ENCODE results near the gene NUP214. TPM values are rescaled to one million over a fixed set of nuclear protein-coding genes. Genes with fewer than 3 reads are reported as not detected.
A peak's percentile ranks its signal among the peaks of the same experiment; 100 is the strongest.

The NUP214 gene
- polyA plus RNA-seq = 10 to 100 TPM; 22.3 to 31.3 TPM

DNA sequence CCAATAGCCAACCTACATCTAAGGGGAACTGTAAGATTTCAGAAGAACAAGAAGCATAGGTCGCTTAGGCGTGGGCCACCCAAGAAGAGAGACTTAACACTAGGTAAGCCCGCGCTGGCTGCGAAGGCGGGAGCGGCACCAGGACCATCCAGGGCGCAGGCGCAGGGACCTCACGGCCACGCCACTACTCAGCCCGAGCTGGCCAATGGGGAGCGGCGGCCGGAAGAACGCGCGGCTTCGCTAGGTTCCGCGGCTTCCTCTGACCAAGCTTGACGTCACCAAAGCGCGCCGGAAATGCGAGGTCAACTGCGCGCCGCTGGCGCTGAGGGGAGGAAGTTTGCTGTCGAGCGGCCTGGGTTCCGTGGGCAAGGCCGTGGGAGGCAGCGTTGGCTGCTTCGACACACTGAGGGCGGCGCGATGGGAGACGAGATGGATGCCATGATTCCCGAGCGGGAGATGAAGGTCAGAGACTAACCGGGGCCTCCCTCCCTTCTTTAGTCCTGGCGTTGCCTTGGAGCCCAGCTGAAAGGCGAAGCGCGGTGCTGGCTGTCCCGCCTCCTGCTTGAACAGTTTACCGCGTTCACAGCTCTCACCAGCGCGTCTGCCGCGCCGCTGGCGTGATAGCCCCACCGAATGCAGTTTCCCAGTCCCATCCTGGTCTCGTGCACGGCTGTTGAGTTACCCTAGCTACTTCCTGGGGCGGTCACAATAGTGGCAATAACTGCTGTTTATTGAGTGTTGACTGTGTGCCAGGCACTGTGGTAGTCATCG is at the start of gene NUP214:
Gene NUP214, plus strand, starts transcription at position 299 of the 771 bp plus-strand sequence. Its CDS starts 119 bp downstream, at position 418.
- peaks cover 3 to 9% of the 10 kb centered on the region in 2 donors for H3K36me3 ChIP-seq (ENCODE audit: control insufficient read depth in 2 of 2, insufficient read depth in 2 of 2, low read length in 1 of 2)
- no peaks in the 10 kb centered on the region for H3K27me3 ChIP-seq (ENCODE audit: control insufficient read depth in 1 of 2, insufficient read depth in 2 of 2, low read length in 2 of 2)
- H3K4me1 ChIP-seq (ENCODE audit: control insufficient read depth in 2 of 2, insufficient read depth in 2 of 2, low read length in 1 of 2) = peaks cover 0 to 2% of the 10 kb centered on the region in 2 donors
- WGBS, 2 donors = 0 to 1% methylated on average over 60 to 61 of the region's 61 CpGs
- peak within 1 kb of the TSS; percentile 91 to 93 for H3K4me3 ChIP-seq (ENCODE audit: low read depth in 1 of 2, low read length in 2 of 2)
- H3K27ac ChIP-seq (ENCODE audit: low read depth in 2 of 2, low read length in 1 of 2) = peak within 1 kb of the TSS; percentile 89 to 90
- no peaks in the 10 kb centered on the region for H3K9me3 ChIP-seq (ENCODE audit: control insufficient read depth in 2 of 2, insufficient read depth in 1 of 2, low read depth in 1 of 2, low read length in 1 of 2)

DNA sequence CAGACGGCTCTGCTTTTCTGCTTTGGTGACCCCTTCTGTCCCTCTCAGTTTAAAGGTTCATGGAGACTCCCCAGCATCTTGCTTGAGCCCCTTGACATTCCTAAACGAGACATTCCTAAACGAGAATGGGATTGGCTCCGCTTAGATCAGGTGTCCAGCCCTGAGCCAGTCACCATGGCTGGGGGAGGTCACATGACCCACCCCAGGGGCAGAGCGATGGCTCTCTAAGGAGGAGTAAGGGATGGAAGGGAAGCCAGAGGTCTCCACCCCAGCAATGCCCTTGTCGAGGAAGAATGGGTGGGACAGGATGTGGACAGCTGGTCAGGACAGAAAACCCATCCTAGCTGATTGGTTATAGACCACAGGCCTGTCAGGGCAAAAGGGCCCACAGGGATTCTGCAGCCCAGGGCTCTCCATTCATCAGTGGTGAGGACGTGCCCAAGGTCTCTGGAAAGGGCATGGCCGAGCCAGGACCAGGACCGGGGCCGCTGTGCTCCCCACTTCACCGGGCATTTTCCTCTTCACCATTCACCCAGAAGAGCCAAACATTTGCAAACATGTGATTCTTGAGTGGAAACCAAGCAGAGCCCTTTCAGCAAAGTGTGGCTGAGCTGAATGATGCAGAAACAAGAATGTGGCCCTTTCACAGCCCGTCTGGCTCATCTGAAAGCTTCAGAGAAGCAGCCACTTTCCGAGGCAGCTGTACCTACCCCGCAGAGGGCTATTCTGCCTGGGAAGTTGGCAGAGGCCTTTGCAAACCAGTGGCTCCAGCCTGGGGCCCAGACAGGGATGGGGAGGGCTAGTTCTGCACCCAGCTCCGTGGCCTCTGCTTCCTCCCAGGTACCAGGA is 48.8 kb upstream of the NUP214 start:
- H3K4me1 ChIP-seq (ENCODE audit: control insufficient read depth in 2 of 2, insufficient read depth in 2 of 2, low read length in 1 of 2) = no peaks in the 10 kb centered on the region
- no peaks in the 10 kb centered on the region for H3K36me3 ChIP-seq (ENCODE audit: control insufficient read depth in 2 of 2, insufficient read depth in 2 of 2, low read length in 1 of 2)
- WGBS, 2 donors = 78 to 81% methylated on average over 15 of the region's 15 CpGs
- H3K27ac ChIP-seq (ENCODE audit: low read depth in 2 of 2, low read length in 1 of 2) = no peak overlapping the region
- H3K9me3 ChIP-seq (ENCODE audit: control insufficient read depth in 2 of 2, insufficient read depth in 1 of 2, low read depth in 1 of 2, low read length in 1 of 2) = no peaks in the 10 kb centered on the region
- no peaks in the 10 kb centered on the region for H3K27me3 ChIP-seq (ENCODE audit: control insufficient read depth in 1 of 2, insufficient read depth in 2 of 2, low read length in 2 of 2)
- H3K4me3 ChIP-seq (ENCODE audit: low read depth in 1 of 2, low read length in 2 of 2) = no peak overlapping the region

DNA sequence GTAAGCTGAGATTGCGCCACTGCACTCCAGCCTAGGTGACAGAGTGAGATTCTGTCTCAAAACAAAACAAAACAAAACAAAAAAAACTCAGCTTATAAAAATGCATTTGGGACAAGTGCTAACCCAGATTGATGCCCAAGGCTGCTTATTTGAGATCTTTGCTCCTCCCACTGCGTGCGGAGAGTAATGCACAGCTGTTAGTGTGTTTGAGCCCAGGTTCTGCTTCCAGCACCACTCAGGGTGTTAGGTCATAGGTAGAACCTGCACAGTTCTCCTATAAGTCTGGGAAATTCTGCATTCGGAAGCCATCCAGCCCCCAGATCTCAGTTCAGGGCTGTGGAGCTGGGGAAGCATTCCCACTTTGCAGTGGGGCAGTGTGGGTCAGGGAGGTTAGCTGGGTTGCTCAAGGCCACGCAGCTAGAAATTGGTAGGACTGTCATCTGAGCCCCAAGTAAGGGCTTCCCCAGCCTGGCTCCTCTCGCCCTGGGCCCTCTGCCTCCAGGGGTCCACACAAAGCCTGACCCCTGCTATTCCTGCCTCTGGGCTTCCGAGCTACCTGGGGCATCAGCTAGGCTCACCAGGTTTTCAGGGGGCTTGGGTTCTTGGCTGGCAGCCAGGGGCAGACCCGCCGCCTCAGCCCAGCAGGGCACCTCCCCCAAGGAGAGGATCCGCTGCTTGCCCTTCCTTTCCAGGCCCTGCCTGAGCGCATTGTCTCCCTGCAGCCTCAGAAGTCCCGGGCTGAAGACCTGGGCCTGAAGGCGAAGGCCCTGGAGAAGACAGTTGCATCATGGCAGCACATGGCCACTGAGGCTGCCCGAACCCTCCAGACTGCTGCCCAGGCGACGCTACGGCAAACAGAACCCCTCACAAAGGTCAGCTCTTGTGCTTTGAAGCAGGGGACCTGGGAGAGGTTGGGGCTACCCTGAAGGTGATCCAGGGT is 46.7 kb upstream of the NUP214 start:
- WGBS, 2 donors = 82 to 86% methylated on average over 17 of the region's 17 CpGs
- Histone ChIP-seq H3K4me1 (ENCODE audit: control insufficient read depth in 2 of 2, insufficient read depth in 2 of 2, low read length in 1 of 2) (peaks cover 0 to 5% of the 10 kb centered on the region in 2 donors), H3K4me3 (ENCODE audit: low read depth in 1 of 2, low read length in 2 of 2) (no peak overlapping the region), H3K36me3 (ENCODE audit: control insufficient read depth in 2 of 2, insufficient read depth in 2 of 2, low read length in 1 of 2) (no peaks in the 10 kb centered on the region), H3K9me3 (ENCODE audit: control insufficient read depth in 2 of 2, insufficient read depth in 1 of 2, low read depth in 1 of 2, low read length in 1 of 2) (no peaks in the 10 kb centered on the region), H3K27me3 (ENCODE audit: control insufficient read depth in 1 of 2, insufficient read depth in 2 of 2, low read length in 2 of 2) (no peaks in the 10 kb centered on the region), H3K27ac (ENCODE audit: low read depth in 2 of 2, low read length in 1 of 2) (no peak overlapping the region)

DNA sequence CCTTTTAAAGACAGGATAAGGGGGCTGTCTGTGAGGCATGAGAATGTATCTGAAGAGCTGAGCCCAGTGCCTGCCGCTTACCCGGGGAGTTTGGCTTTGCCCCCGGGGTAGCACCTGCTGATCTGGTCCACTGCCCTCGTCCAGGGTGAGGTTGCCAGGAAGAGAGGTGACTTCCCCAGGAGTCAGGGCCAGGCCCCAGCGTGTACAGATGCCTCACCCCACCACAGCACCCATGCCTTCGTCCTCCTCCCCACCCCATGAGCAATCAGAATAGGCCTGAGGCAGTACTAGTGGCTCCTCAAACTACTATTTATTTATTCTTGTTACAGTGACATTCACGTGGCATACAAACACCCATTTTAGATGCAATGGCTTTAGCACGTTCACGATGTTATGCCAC is 44.8 kb upstream of the NUP214 start:
- no peaks in the 10 kb centered on the region for H3K9me3 ChIP-seq (ENCODE audit: control insufficient read depth in 2 of 2, insufficient read depth in 1 of 2, low read depth in 1 of 2, low read length in 1 of 2)
- H3K36me3 ChIP-seq (ENCODE audit: control insufficient read depth in 2 of 2, insufficient read depth in 2 of 2, low read length in 1 of 2) = no peaks in the 10 kb centered on the region
- H3K27me3 ChIP-seq (ENCODE audit: control insufficient read depth in 1 of 2, insufficient read depth in 2 of 2, low read length in 2 of 2) = no peaks in the 10 kb centered on the region
- H3K27ac ChIP-seq (ENCODE audit: low read depth in 2 of 2, low read length in 1 of 2) = peak overlapping the region; percentile 56 to 66
- H3K4me3 ChIP-seq (ENCODE audit: low read depth in 1 of 2, low read length in 2 of 2) = no peak overlapping the region
- WGBS, 2 donors = 46 to 57% methylated on average over 9 of the region's 9 CpGs
- peaks cover 0 to 5% of the 10 kb centered on the region in 2 donors for H3K4me1 ChIP-seq (ENCODE audit: control insufficient read depth in 2 of 2, insufficient read depth in 2 of 2, low read length in 1 of 2)

DNA sequence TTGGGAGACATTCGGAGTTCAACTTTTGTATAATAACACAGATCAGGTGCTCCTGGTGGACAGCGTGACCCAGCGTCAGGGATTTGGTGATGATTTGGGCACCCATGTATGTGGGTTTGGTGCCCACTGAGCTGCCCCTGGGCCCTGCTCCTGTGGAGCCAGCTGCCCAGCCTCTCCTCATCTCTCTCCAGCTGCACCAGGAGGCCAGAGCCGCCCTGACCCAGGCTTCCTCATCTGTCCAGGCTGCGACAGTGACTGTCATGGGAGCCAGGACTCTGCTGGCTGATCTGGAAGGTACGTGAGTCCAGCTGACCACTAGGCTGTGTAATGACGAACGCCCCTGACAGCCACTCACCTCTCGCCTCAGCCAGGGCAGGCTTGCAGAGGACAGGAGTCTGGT is 43.5 kb upstream of the NUP214 start:
- H3K27me3 ChIP-seq (ENCODE audit: control insufficient read depth in 1 of 2, insufficient read depth in 2 of 2, low read length in 2 of 2) = no peaks in the 10 kb centered on the region
- H3K9me3 ChIP-seq (ENCODE audit: control insufficient read depth in 2 of 2, insufficient read depth in 1 of 2, low read depth in 1 of 2, low read length in 1 of 2) = no peaks in the 10 kb centered on the region
- peaks cover 0 to 5% of the 10 kb centered on the region in 2 donors for H3K4me1 ChIP-seq (ENCODE audit: control insufficient read depth in 2 of 2, insufficient read depth in 2 of 2, low read length in 1 of 2)
- no peaks in the 10 kb centered on the region for H3K36me3 ChIP-seq (ENCODE audit: control insufficient read depth in 2 of 2, insufficient read depth in 2 of 2, low read length in 1 of 2)
- WGBS, 2 donors = 88 to 90% methylated on average over 9 of the region's 9 CpGs
- H3K27ac ChIP-seq (ENCODE audit: low read depth in 2 of 2, low read length in 1 of 2) = no peak overlapping the region
- H3K4me3 ChIP-seq (ENCODE audit: low read depth in 1 of 2, low read length in 2 of 2) = no peak overlapping the region

DNA sequence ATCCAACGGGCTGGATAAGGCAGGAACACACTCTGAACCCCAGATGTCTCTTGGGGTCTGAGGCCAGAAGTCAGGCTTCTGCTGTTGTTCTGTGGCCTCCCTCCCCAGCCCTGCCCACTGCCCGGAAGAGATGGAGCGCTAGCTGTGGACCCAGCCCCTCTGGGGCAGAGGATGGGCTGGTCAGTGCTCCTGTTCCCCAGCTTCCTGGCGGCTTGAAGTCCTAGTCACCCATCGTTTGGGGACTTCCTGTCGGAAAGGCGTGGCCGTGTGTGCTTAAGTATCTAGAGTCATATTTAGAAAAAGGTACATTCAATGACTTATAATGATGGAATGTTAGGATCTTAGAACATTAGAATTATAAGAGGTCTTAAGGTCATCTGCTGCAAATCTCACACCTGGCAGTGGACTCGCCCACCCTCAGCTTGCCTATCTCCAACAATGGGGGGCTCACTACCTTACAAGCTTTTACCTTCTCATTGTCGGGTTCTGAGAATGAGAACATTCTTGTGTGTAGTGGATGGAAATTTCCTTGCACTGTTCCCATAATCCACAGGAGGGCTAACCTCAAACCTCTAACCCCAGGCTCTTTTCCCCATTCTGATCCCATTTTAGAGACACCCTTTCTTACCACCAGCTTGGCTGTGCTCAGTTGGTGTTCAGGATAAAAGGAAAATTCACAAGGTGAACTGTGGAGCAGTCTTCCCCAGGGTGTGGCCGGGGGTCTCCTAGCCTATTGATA is 42.4 kb upstream of the NUP214 start:
- Histone ChIP-seq H3K27ac (ENCODE audit: low read depth in 2 of 2, low read length in 1 of 2) (peak overlapping the region in 1 of 2 donors; percentile 8), H3K27me3 (ENCODE audit: control insufficient read depth in 1 of 2, insufficient read depth in 2 of 2, low read length in 2 of 2) (no peaks in the 10 kb centered on the region), H3K4me1 (ENCODE audit: control insufficient read depth in 2 of 2, insufficient read depth in 2 of 2, low read length in 1 of 2) (peaks cover 0 to 5% of the 10 kb centered on the region in 2 donors), H3K36me3 (ENCODE audit: control insufficient read depth in 2 of 2, insufficient read depth in 2 of 2, low read length in 1 of 2) (no peaks in the 10 kb centered on the region), H3K9me3 (ENCODE audit: control insufficient read depth in 2 of 2, insufficient read depth in 1 of 2, low read depth in 1 of 2, low read length in 1 of 2) (no peaks in the 10 kb centered on the region), H3K4me3 (ENCODE audit: low read depth in 1 of 2, low read length in 2 of 2) (no peak overlapping the region)
- 61 to 65% methylated on average over 11 of the region's 11 CpGs for WGBS, 2 donors

DNA sequence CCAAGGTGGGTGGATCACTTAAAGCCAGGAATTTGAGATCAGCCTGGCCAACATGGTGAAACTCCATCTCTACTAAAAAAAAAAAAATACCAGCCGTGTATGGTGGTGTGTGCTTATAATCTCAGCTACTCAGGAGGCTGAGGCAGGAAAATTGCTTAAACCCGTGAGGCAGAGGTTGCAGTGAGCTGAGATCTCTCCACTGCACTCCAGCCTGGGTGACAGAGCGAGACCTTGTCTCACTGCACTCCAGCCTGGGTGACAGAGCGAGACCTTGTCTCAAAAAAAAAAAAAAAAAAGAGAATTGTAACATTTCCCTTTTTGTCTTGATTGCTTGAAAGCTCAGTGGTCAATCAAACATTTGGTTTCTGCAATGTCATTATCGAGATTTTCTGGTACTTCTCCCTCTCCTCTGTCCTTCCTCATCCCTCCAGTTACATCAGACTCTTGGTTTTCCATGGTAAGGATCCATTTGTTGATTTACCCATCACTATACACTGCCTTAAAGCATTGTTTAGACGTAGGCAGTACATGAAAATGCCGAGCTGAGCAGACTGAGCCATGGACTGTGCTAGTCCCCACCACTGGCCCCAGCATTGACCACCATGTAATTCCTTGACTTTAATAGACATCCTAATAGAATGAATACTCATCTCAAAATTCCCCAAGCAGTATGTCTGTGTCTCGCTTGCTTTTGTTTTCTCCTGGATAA is 40.6 kb upstream of the NUP214 start:
- Histone ChIP-seq H3K9me3 (ENCODE audit: control insufficient read depth in 2 of 2, insufficient read depth in 1 of 2, low read depth in 1 of 2, low read length in 1 of 2) (no peaks in the 10 kb centered on the region), H3K4me1 (ENCODE audit: control insufficient read depth in 2 of 2, insufficient read depth in 2 of 2, low read length in 1 of 2) (peaks cover 0 to 5% of the 10 kb centered on the region in 2 donors), H3K27ac (ENCODE audit: low read depth in 2 of 2, low read length in 1 of 2) (no peak overlapping the region), H3K36me3 (ENCODE audit: control insufficient read depth in 2 of 2, insufficient read depth in 2 of 2, low read length in 1 of 2) (no peaks in the 10 kb centered on the region), H3K4me3 (ENCODE audit: low read depth in 1 of 2, low read length in 2 of 2) (no peak overlapping the region), H3K27me3 (ENCODE audit: control insufficient read depth in 1 of 2, insufficient read depth in 2 of 2, low read length in 2 of 2) (no peaks in the 10 kb centered on the region)
- 76 to 78% methylated on average over 8 of the region's 8 CpGs for WGBS, 2 donors

DNA sequence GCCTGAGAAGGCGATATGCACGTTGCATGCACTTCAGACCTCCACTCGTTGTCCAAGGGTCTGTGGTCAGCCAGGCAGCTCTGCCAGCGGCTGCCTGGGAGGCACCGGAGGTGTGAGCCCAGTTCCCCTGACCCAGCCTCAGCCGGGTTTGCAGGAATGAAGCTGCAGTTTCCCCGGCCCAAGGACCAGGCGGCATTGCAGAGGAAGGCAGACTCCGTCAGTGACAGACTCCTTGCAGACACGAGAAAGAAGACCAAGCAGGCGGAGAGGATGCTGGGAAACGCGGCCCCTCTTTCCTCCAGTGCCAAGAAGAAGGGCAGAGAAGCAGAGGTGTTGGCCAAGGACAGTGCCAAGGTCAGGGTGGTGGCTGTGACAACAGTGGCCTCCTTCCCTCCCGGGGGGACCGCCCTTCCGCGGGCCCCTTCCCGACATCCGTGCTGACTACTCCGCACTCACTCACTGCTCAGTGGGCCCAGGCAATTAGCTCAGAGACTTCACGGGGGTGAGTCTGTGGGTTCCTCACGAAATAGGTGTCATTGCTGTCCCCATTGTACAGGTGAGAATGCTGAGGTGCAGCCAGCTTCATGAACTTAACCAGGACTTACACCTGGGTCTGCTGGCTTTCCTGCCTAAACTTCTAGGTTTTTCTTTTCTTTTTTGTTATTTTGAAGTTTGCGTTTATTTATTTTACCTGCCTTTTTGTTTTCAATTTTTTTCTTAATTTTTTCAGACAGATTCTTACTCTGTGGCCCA is 39.8 kb upstream of the NUP214 start:
- 76 to 83% methylated on average over 23 of the region's 23 CpGs for WGBS, 2 donors
- peaks cover 0 to 5% of the 10 kb centered on the region in 2 donors for H3K4me1 ChIP-seq (ENCODE audit: control insufficient read depth in 2 of 2, insufficient read depth in 2 of 2, low read length in 1 of 2)

More for the DNA sequence above, 39.8 kb upstream of the NUP214 start:
- no peaks in the 10 kb centered on the region for H3K36me3 ChIP-seq (ENCODE audit: control insufficient read depth in 2 of 2, insufficient read depth in 2 of 2, low read length in 1 of 2)
- no peak overlapping the region for H3K27ac ChIP-seq (ENCODE audit: low read depth in 2 of 2, low read length in 1 of 2)
- no peaks in the 10 kb centered on the region for H3K27me3 ChIP-seq (ENCODE audit: control insufficient read depth in 1 of 2, insufficient read depth in 2 of 2, low read length in 2 of 2)
- H3K9me3 ChIP-seq (ENCODE audit: control insufficient read depth in 2 of 2, insufficient read depth in 1 of 2, low read depth in 1 of 2, low read length in 1 of 2) = no peaks in the 10 kb centered on the region
- no peak overlapping the region for H3K4me3 ChIP-seq (ENCODE audit: low read depth in 1 of 2, low read length in 2 of 2)
